HCT116 (cell line): ENCODE data around the gene SRRD. TPM values are rescaled to one million over a fixed set of nuclear protein-coding genes. Genes with fewer than 3 reads are reported as not detected.

ENCODE experiments used
- ATAC-seq: fragments of 200-7000 bp; cut with Tn5 transposase; 2 replicates; pipeline ENCODE4 v1.9.1; 2020; ENCODE audit warnings: mild to moderate bottlenecking, moderate library complexity
- BruUV-seq: library from RNA; stranded (reverse); fragments of 400-500 nt; replicated peaks from 2 replicates; lab custom pipeline; 2021; lab: Mats Ljungman, UMichigan
- CTCF ChIA-PET: fragments of 300-600 bp; sonication (Branson Sonifier 250); formaldehyde crosslinking; loops from one replicate; lab custom pipeline; 2021; ENCODE audit warnings: antibody characterized with exemption; lab: Charles Lee
- POLR2A ChIA-PET: fragments of 300-600, 350-600 bp; sonication (Branson Sonifier 250); formaldehyde crosslinking; loops from one replicate; lab custom pipeline; 2021; ENCODE audit warnings: antibody characterized with exemption; lab: Charles Lee
- RAD21 ChIA-PET, 2 experiments: fragments of 300-600 bp; sonication (Branson Sonifier 250); formaldehyde crosslinking; loops; one replicate each; lab custom pipeline; 2023; ENCODE audit warnings: low total read pairs in 2 of 2; ENCODE audit not compliant: uncharacterized antibody in 2 of 2, unreplicated experiment in 2 of 2, low non-redundant PET in 1 of 2; lab: Charles Lee
- DNase-seq: peaks from one replicate; pipeline ENCODE4 v3.0.0-alpha.2; 2010; ENCODE audit warnings: low read depth, low spot score
- H2AFZ ChIP-seq: fragments of 200-600 bp; shearing (Covaris generic), sonication (generic); 2 replicates; pipeline ENCODE4 v1.6.1; 2017; ENCODE audit warnings: low read depth, mixed run types, mixed read lengths, antibody characterized with exemption, low read length; ENCODE audit not compliant: poor library complexity, severe bottlenecking
- H3K27ac ChIP-seq: 2 replicates; pipeline ENCODE4 v1.5.1; 2012; ENCODE audit warnings: low read depth, low read length
- H3K27me3 ChIP-seq: fragments of 200-600 bp; sonication (generic); 2 replicates; pipeline ENCODE4 v1.6.1; 2016; ENCODE audit warnings: mixed run types, low read length, mixed read lengths; ENCODE audit not compliant: insufficient read depth
- H3K36me3 ChIP-seq, 2 experiments: fragments of 200-500 bp in 1 of 2; fragments of 200-600 bp in 1 of 2; sonication (Bioruptor generic) in 1 of 2; sonication (generic) in 1 of 2; 2 replicates each; pipeline versions ENCODE4 v1.5.1 to v1.6.1; 2014 to 2016; ENCODE audit warnings: low read length in 2 of 2, inconsistent platforms in 1 of 2, mixed read lengths in 1 of 2, mixed run types in 1 of 2; ENCODE audit not compliant: insufficient read depth in 2 of 2, control insufficient read depth in 1 of 2
- H3K4me1 ChIP-seq, 2 experiments: fragments of 200-600 bp in 1 of 2; sonication (generic) in 1 of 2; 2 replicates each; pipeline versions ENCODE4 v1.5.1 to v1.6.1; 2012 to 2017; ENCODE audit warnings: low read length in 2 of 2, inconsistent platforms in 1 of 2, mild to moderate bottlenecking in 1 of 2, mixed read lengths in 1 of 2, mixed run types in 1 of 2, moderate library complexity in 1 of 2; ENCODE audit not compliant: insufficient read depth in 2 of 2, control insufficient read depth in 1 of 2
- H3K4me2 ChIP-seq: fragments of 200-600 bp; sonication (generic); 2 replicates; pipeline ENCODE4 v1.6.1; 2017; ENCODE audit warnings: mixed run types, low read length, mixed read lengths
- H3K4me3 ChIP-seq, 2 experiments: fragments of 200-600 bp in 1 of 2; sonication (generic) in 1 of 2; replicated peaks in 1 of 2; 2 replicates each; pipeline ENCODE4 v1.5.1; 2011 to 2016; ENCODE audit warnings: low read length in 2 of 2, control low read depth in 1 of 2, low read depth in 1 of 2, mild to moderate bottlenecking in 1 of 2, mixed read lengths in 1 of 2, mixed run types in 1 of 2
- H3K79me2 ChIP-seq: fragments of 200-600 bp; sonication (generic); 2 replicates; pipeline ENCODE4 v1.6.1; 2017; ENCODE audit warnings: mild to moderate bottlenecking, mixed run types, low read length, moderate library complexity, mixed read lengths; ENCODE audit not compliant: insufficient read depth
- H3K9ac ChIP-seq: fragments of 200-600 bp; sonication (generic); 2 replicates; pipeline ENCODE4 v1.6.1; 2016; ENCODE audit warnings: low read length, mixed read lengths
- H3K9me2 ChIP-seq: fragments of 200-600 bp; sonication (generic), shearing (Covaris generic); 2 replicates; pipeline ENCODE4 v1.6.1; 2017; ENCODE audit warnings: mixed run types, mild to moderate bottlenecking, moderate library complexity; ENCODE audit not compliant: insufficient read depth
- H3K9me3 ChIP-seq, 2 experiments: fragments of 200-500 bp in 1 of 2; fragments of 200-600 bp in 1 of 2; sonication (Bioruptor generic) in 1 of 2; sonication (generic) in 1 of 2; 2 replicates each; pipeline ENCODE4 v1.6.1; 2014 to 2017; ENCODE audit warnings: low read length in 2 of 2, mixed read lengths in 2 of 2, inconsistent platforms in 1 of 2, low read depth in 1 of 2, mild to moderate bottlenecking in 1 of 2, mixed run types in 1 of 2, moderate library complexity in 1 of 2; ENCODE audit not compliant: control insufficient read depth in 1 of 2, insufficient read depth in 1 of 2
- H4K20me1 ChIP-seq: fragments of 200-600 bp; sonication (generic), shearing (Covaris generic); 2 replicates; pipeline ENCODE4 v1.6.1; 2017; ENCODE audit warnings: mixed run types, mild to moderate bottlenecking, moderate library complexity; ENCODE audit not compliant: insufficient read depth
- CEBPB ChIP-seq: IDR thresholded peaks from 2 replicates; pipeline ENCODE4 v1.6.1; 2012; ENCODE audit warnings: low read depth
- CTCF ChIP-seq, 3 experiments: fragments of 200-600 bp in 1 of 3; sonication (generic) in 1 of 3; IDR thresholded peaks in 2 of 3; conservative IDR thresholded peaks in 1 of 3; 2 replicates each; pipeline ENCODE4 v1.5.1; 2012 to 2017; ENCODE audit warnings: low read depth in 2 of 3, low read length in 2 of 3, antibody characterized with exemption in 1 of 3, borderline replicate concordance in 1 of 3, control low read depth in 1 of 3, mild to moderate bottlenecking in 1 of 3, mixed read lengths in 1 of 3, mixed run types in 1 of 3, moderate library complexity in 1 of 3; ENCODE audit not compliant: insufficient read depth in 1 of 3
- EGR1 ChIP-seq: IDR thresholded peaks from 2 replicates; pipeline ENCODE4 v1.6.1; 2012; ENCODE audit warnings: low read depth
- ELF1 ChIP-seq: IDR thresholded peaks from 2 replicates; pipeline ENCODE4 v1.6.1; 2012; ENCODE audit warnings: low read depth, borderline replicate concordance
- EZH2 ChIP-seq: fragments of 200-600 bp; sonication (generic); IDR thresholded peaks from 2 replicates; pipeline ENCODE4 v1.6.1; 2017; ENCODE audit warnings: antibody characterized with exemption, mixed run types
- JUND ChIP-seq: IDR thresholded peaks from 2 replicates; pipeline ENCODE4 v1.6.1; 2012
- MAX ChIP-seq: IDR thresholded peaks from 2 replicates; pipeline ENCODE4 v1.6.1; 2012
- REST ChIP-seq: IDR thresholded peaks from 2 replicates; pipeline ENCODE4 v1.6.1; 2012; ENCODE audit warnings: low read depth
- SP1 ChIP-seq: IDR thresholded peaks from 2 replicates; pipeline ENCODE4 v1.6.1; 2012; ENCODE audit warnings: low read depth
- SRF ChIP-seq: IDR thresholded peaks from 2 replicates; pipeline ENCODE4 v1.6.1; 2012; ENCODE audit warnings: low read depth
- YY1 ChIP-seq: IDR thresholded peaks from 2 replicates; pipeline ENCODE4 v1.6.1; 2011; ENCODE audit warnings: low read length, low read depth, moderate library complexity, mild to moderate bottlenecking; ENCODE audit not compliant: insufficient replicate concordance; ENCODE audit errors: extremely low read depth
- intact Hi-C: fragments of 100-400 bp; cut with micrococcal nuclease; formaldehyde crosslinking; loops from 2 replicates; pipeline ENCODE4 v1.10.0; 2022
- total RNA-seq: library from RNA; stranded (reverse); gene quantifications from one replicate; pipeline ENCODE4 v1.2.1, GENCODE V29; 2021; ENCODE audit not compliant: unreplicated experiment

SRRD gene
- total RNA-seq, 1 experiment from 2014 or later: 30.4 TPM

GRCh38 chr22:26512149-26512793 lies 28.6 kb downstream of the SRRD start, which contains the start of gene TFIP11 (continued):
- peak in 2 of 3 experiments; percentile 26 to 32; a peak in 2 of 6 replicates for TF ChIP-seq CTCF (IDR thresholded peaks at IDR 0.05 in 2 of 3, conservative IDR thresholded peaks at IDR 0.05 in 1 of 3; ENCODE audit: borderline replicate concordance in 1 of 3, insufficient read depth in 1 of 3, low read depth in 2 of 3, low read length in 2 of 3)
- TF ChIP-seq ELF1: peak; percentile 99
- peak; percentile 89 for TF ChIP-seq MAX
- TF ChIP-seq SRF: peak; percentile 89

- Histone ChIP-seq H3K27me3 (no peaks in the 10 kb centered on the region), H3K79me2 (peaks cover 41% of the 10 kb centered on the region), H3K9ac (peak overlapping the region; percentile 81; the same call in 1 of the 2 replicates), H3K4me3 (peak overlapping the region in 1 of 2 experiments; percentile 94; a peak in 3 of 4 replicates), H3K27ac (no peak overlapping the region), H2AFZ (no peak overlapping the region), H3K9me3 (no peaks in the 10 kb centered on the region), H3K4me2 (peak overlapping the region; percentile 79), H3K9me2 (no peaks in the 10 kb centered on the region), H3K4me1 (peaks cover 13 to 14% of the 10 kb centered on the region in 2 experiments; a peak in 3 of 4 replicates), H4K20me1 (no peaks in the 10 kb centered on the region), H3K36me3 (peaks cover 4 to 11% of the 10 kb centered on the region in 2 experiments; a peak in 3 of 4 replicates)
- ATAC-seq (no peak), DNase-seq (no peak)
- RAD21 ChIA-PET: no interaction called here
- CTCF ChIA-PET: no interaction called here
- BruUV-seq: no TSS peak
- intact Hi-C loops: no loop called here
- TF ChIP-seq CEBPB (no peak), SP1 (no peak), REST (no peak), MAX (no peak), EGR1 (no peak), YY1 (no peak), JUND (no peak), EZH2 (no peak)
- POLR2A ChIA-PET: no interaction called here
Observed at GRCh38 chr22:26513838-26514237, 30.2 kb downstream of the SRRD start.
